Hepatocyte (in vitro differentiated cells): Measurements from ENCODE around the gene CHSY3. TPM values are rescaled to one million over a fixed set of nuclear protein-coding genes. Genes with fewer than 3 reads are reported as not detected.

Source experiments
- DNase-seq: peaks from one replicate; pipeline ENCODE4 v3.0.0-alpha.2; 2016; ENCODE audit warnings: low spot score
- H2AFZ ChIP-seq: fragments of 200-600 bp; sonication (generic); 2 replicates; pipeline ENCODE4 v1.6.0; 2016; ENCODE audit warnings: antibody characterized with exemption, mild to moderate bottlenecking
- H3K27ac ChIP-seq: fragments of 200-600 bp; sonication (generic); 2 replicates; pipeline ENCODE4 v1.5.1; 2016; ENCODE audit warnings: mild to moderate bottlenecking
- H3K27me3 ChIP-seq: fragments of 200-600 bp; sonication (generic); 2 replicates; pipeline ENCODE4 v1.6.1; 2016
- H3K36me3 ChIP-seq: fragments of 200-600 bp; sonication (generic); replicated peaks from 2 replicates; pipeline ENCODE4 v1.5.1; 2016; ENCODE audit warnings: low read depth; ENCODE audit not compliant: insufficient read depth
- H3K4me1 ChIP-seq: fragments of 200-600 bp; sonication (generic); 2 replicates; pipeline ENCODE4 v1.5.1; 2016; ENCODE audit warnings: mild to moderate bottlenecking, moderate library complexity; ENCODE audit not compliant: insufficient read depth
- H3K4me2 ChIP-seq: fragments of 200-600 bp; sonication (generic); 2 replicates; pipeline ENCODE4 v1.6.0; 2016
- H3K4me3 ChIP-seq: fragments of 200-600 bp; sonication (generic); 2 replicates; pipeline ENCODE4 v1.5.1; 2016; ENCODE audit warnings: mild to moderate bottlenecking
- H3K79me2 ChIP-seq: fragments of 200-600 bp; sonication (generic); 2 replicates; pipeline ENCODE4 v1.6.0; 2017; ENCODE audit warnings: mild to moderate bottlenecking
- H3K9me2 ChIP-seq: fragments of 200-600 bp; sonication (generic); replicated peaks from 2 replicates; pipeline ENCODE4 v1.6.0; 2017; ENCODE audit warnings: mild to moderate bottlenecking; ENCODE audit not compliant: insufficient read depth
- H3K9me3 ChIP-seq: fragments of 200-600 bp; sonication (generic); 2 replicates; pipeline ENCODE4 v1.5.1; 2016; ENCODE audit warnings: low read depth, mild to moderate bottlenecking
- H4K20me1 ChIP-seq: fragments of 200-600 bp; sonication (generic); 2 replicates; pipeline ENCODE4 v1.6.0; 2016; ENCODE audit warnings: mild to moderate bottlenecking; ENCODE audit not compliant: insufficient read depth, poor library complexity, severe bottlenecking
- CTCF ChIP-seq: fragments of 200-600 bp; sonication (generic); IDR thresholded peaks from 2 replicates; pipeline ENCODE4 v1.5.1; 2016; ENCODE audit warnings: antibody characterized with exemption, mild to moderate bottlenecking; ENCODE audit not compliant: poor library complexity
- EZH2 ChIP-seq: fragments of 200-600 bp; sonication (generic); IDR thresholded peaks from 2 replicates; pipeline ENCODE4 v1.6.1; 2016; ENCODE audit warnings: antibody characterized with exemption, mild to moderate bottlenecking, borderline replicate concordance
- EZH2phosphoT487 ChIP-seq: fragments of 200-600 bp; sonication (generic); IDR thresholded peaks from one replicate; pipeline ENCODE4 v1.6.1; 2018; ENCODE audit warnings: antibody characterized with exemption, mild to moderate bottlenecking, low read depth, moderate library complexity; ENCODE audit not compliant: unreplicated experiment, severe bottlenecking
- WGBS: methylation state at CpG from one replicate; pipeline ENCODE4 v1.1.6; 2016; ENCODE audit warnings: low lambda C conversion rate; ENCODE audit errors: missing lambda C conversion rate; 5-methylcytosine and 5-hydroxymethylcytosine counted together
- polyA plus RNA-seq: library from polyadenylated mRNA; unstranded; fragments of >200 nt; fragmentation: Nextera tagmentation; extraction: Ambion mirVana; gene quantifications from 2 replicates; pipeline ENCODE4 v1.2.1, GENCODE V29; 2016
- total RNA-seq: library from RNA; depleted of rRNA; stranded (reverse); fragments of >200 nt; gene quantifications from 2 replicates; pipeline ENCODE4 v1.2.3, GENCODE V29; 2014

CHSY3 gene
- total and polyA plus RNA-seq, 2 experiments from 2014 or later = 16.0 to 22.4 TPM

- Histone ChIP-seq H3K4me3 (no peak overlapping the region), H3K4me1 (peaks cover 4% of the 10 kb centered on the region), H2AFZ (no peak overlapping the region), H3K27ac (no peak overlapping the region), H4K20me1 (no peaks in the 10 kb centered on the region), H3K27me3 (no peaks in the 10 kb centered on the region), H3K36me3 (no peaks in the 10 kb centered on the region), H3K9me3 (no peaks in the 10 kb centered on the region), H3K4me2 (no peak overlapping the region), H3K79me2 (peaks cover 14% of the 10 kb centered on the region), H3K9me2 (no peaks in the 10 kb centered on the region)
- TF ChIP-seq EZH2phosphoT487 (no peak), EZH2 (no peak), CTCF (no peak)
- no peak for DNase-seq
- WGBS = 88% methylated on average over 1 of the region's 1 CpG
Measured at GRCh38 chr5:129962506-129962905, 58.2 kb downstream of the CHSY3 start.

- H3K4me1 ChIP-seq = peaks cover 4% of the 10 kb centered on the region
- no peaks in the 10 kb centered on the region for H3K9me2 ChIP-seq
- no peaks in the 10 kb centered on the region for H3K9me3 ChIP-seq
- no peak overlapping the region for H3K4me2 ChIP-seq
- peak; percentile 24 for DNase-seq
- no peak overlapping the region for H3K27ac ChIP-seq
- no peaks in the 10 kb centered on the region for H4K20me1 ChIP-seq
- TF ChIP-seq EZH2 = no peak
- TF ChIP-seq CTCF = no peak
- no peak for TF ChIP-seq EZH2phosphoT487
- H3K27me3 ChIP-seq = no peaks in the 10 kb centered on the region
- H3K79me2 ChIP-seq = peaks cover 7% of the 10 kb centered on the region
- no peak overlapping the region for H2AFZ ChIP-seq
- H3K4me3 ChIP-seq = no peak overlapping the region
- WGBS = 65% methylated on average over 3 of the region's 3 CpGs
- no peaks in the 10 kb centered on the region for H3K36me3 ChIP-seq
Measured at GRCh38 chr5:129963359-129963758, 59.1 kb downstream of the CHSY3 start.

- Histone ChIP-seq H4K20me1 (no peaks in the 10 kb centered on the region), H3K4me1 (peaks cover 4% of the 10 kb centered on the region), H3K9me2 (no peaks in the 10 kb centered on the region), H3K4me2 (no peak overlapping the region), H2AFZ (no peak overlapping the region), H3K79me2 (peaks cover 4% of the 10 kb centered on the region), H3K27me3 (no peaks in the 10 kb centered on the region), H3K27ac (no peak overlapping the region), H3K36me3 (no peaks in the 10 kb centered on the region), H3K9me3 (no peaks in the 10 kb centered on the region), H3K4me3 (no peak overlapping the region)
- TF ChIP-seq CTCF = no peak
- WGBS = 96% methylated on average over 2 of the region's 2 CpGs
- no peak for DNase-seq
Measured at GRCh38 chr5:129966071-129966470, 61.8 kb downstream of the CHSY3 start.

- H3K79me2 ChIP-seq = peaks cover 3% of the 10 kb centered on the region
- H4K20me1 ChIP-seq = no peaks in the 10 kb centered on the region
- H3K4me2 ChIP-seq = no peak overlapping the region
- no peaks in the 10 kb centered on the region for H3K9me3 ChIP-seq
- H3K27me3 ChIP-seq = no peaks in the 10 kb centered on the region
- DNase-seq = no peak
- TF ChIP-seq EZH2 = no peak
- TF ChIP-seq EZH2phosphoT487 = no peak
- no peak for TF ChIP-seq CTCF
- no peaks in the 10 kb centered on the region for H3K4me1 ChIP-seq
- H2AFZ ChIP-seq = no peak overlapping the region
- H3K27ac ChIP-seq = no peak overlapping the region
- no peaks in the 10 kb centered on the region for H3K9me2 ChIP-seq
- H3K4me3 ChIP-seq = no peak overlapping the region
- H3K36me3 ChIP-seq = no peaks in the 10 kb centered on the region
Measured at GRCh38 chr5:129971714-129972113, 67.4 kb downstream of the CHSY3 start.
